ENCODE measurements around the gene PACRG. TPM values are rescaled to one million over a fixed set of nuclear protein-coding genes. Genes with fewer than 3 reads are reported as not detected.

Gene PACRG
- total RNA-seq, 1 experiment from 2014 or later = not detected

DNA sequence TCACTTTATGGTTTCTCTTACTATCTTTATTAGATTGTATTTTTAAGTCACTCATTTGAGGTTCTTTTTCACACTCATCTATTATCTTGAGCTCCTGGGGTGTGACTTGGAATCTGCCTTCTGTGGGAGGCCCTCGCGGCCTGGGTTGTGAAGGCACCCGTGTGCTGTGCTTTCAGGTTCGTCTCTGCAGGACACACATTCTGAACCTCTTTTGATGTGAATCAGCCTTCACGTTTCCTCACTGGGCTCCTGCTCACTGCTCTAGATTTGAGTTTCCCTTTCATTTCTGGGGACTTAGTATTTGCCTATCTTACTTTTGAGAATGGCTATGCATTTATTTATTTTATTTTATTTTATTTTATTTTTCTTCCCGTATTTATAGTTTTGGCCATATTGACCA is 97.8 kb downstream of the PACRG start:
- H3K9me3 ChIP-seq = no peaks in the 10 kb centered on the region
- no peaks in the 10 kb centered on the region for H3K4me1 Mint-ChIP-seq (ENCODE audit: low read depth, unreplicated experiment)
- H3K4me3 ChIP-seq (ENCODE audit: low read depth, low read length) = no peak overlapping the region
- no peak overlapping the region for H3K4me3 Mint-ChIP-seq (ENCODE audit: unreplicated experiment)
- ChIA-PET POLR2A (no interaction called here), CTCF (no interaction called here)
- no peaks in the 10 kb centered on the region for H3K36me3 ChIP-seq (ENCODE audit: control insufficient read depth, insufficient read depth, low read length)
- no peaks in the 10 kb centered on the region for H3K9me3 Mint-ChIP-seq (ENCODE audit: unreplicated experiment)
- DNase-seq = no peak
- intact Hi-C loops (cut with micrococcal nuclease; ENCODE audit: unreplicated experiment) = no loop called here
- H3K36me3 Mint-ChIP-seq (ENCODE audit: insufficient read depth, unreplicated experiment) = no peaks in the 10 kb centered on the region
- no TSS peak for BruUV-seq (replicated peaks)
- no peaks in the 10 kb centered on the region for H3K4me1 ChIP-seq
- H3K27me3 Mint-ChIP-seq (ENCODE audit: insufficient read depth, unreplicated experiment) = no peaks in the 10 kb centered on the region
- TF ChIP-seq, protein P1, sequence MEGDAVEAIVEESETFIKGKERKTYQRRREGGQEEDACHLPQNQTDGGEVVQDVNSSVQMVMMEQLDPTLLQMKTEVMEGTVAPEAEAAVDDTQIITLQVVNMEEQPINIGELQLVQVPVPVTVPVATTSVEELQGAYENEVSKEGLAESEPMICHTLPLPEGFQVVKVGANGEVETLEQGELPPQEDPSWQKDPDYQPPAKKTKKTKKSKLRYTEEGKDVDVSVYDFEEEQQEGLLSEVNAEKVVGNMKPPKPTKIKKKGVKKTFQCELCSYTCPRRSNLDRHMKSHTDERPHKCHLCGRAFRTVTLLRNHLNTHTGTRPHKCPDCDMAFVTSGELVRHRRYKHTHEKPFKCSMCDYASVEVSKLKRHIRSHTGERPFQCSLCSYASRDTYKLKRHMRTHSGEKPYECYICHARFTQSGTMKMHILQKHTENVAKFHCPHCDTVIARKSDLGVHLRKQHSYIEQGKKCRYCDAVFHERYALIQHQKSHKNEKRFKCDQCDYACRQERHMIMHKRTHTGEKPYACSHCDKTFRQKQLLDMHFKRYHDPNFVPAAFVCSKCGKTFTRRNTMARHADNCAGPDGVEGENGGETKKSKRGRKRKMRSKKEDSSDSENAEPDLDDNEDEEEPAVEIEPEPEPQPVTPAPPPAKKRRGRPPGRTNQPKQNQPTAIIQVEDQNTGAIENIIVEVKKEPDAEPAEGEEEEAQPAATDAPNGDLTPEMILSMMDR (IDR thresholded peaks at IDR 0.05; ENCODE audit: insufficient read depth in 1 of 2, low read depth in 1 of 2, low read length in 1 of 2, severe bottlenecking in 1 of 2, unreplicated experiment in 1 of 2) = no peak
- no peak overlapping the region for H3K27ac Mint-ChIP-seq (ENCODE audit: unreplicated experiment)
- H3K27me3 ChIP-seq (replicated peaks; ENCODE audit: control insufficient read depth, insufficient read depth, low read length) = no peaks in the 10 kb centered on the region

DNA sequence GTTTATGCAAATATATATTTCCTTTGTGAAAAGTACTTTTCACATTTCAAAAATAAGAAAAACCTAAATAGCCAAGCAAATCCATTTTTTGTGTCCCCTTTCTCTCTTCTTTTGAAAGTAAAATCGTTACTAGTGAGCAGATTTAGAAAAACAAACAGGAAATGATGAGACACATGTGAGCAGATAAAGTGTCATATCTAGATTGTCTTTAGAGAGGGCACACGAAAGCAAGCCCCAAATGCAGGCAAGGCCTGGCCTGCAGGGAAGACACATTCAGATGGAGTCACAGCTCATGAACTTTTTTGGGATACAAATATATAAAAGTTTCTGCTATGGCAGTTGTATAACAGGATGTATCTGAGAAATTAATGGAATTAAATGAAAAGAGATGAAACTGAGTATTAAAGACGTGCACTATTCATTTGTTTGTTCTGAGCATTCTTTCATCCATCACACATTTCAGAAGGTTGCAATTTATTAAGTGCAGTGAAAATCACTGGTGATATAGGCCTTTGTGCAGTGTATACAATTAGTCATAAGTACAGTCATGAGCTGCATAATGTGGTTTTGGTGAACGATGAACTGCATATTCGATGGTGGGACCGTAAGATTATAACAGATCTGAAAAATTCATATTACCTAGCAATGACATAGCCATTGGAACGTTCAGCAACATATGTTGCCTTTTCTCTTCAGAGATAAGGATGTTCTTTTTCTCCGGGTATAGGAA is 101.4 kb downstream of the PACRG start:
- ChIA-PET CTCF (no interaction called here), POLR2A (no interaction called here)
- Mint-ChIP-seq H3K27ac (ENCODE audit: unreplicated experiment) (no peak overlapping the region), H3K4me3 (ENCODE audit: unreplicated experiment) (no peak overlapping the region), H3K36me3 (ENCODE audit: insufficient read depth, unreplicated experiment) (no peaks in the 10 kb centered on the region), H3K27me3 (ENCODE audit: insufficient read depth, unreplicated experiment) (no peaks in the 10 kb centered on the region), H3K4me1 (ENCODE audit: low read depth, unreplicated experiment) (no peaks in the 10 kb centered on the region), H3K9me3 (ENCODE audit: unreplicated experiment) (no peaks in the 10 kb centered on the region)
- TF ChIP-seq, protein P1 (IDR thresholded peaks at IDR 0.05; ENCODE audit: insufficient read depth in 1 of 2, low read depth in 1 of 2, low read length in 1 of 2, severe bottlenecking in 1 of 2, unreplicated experiment in 1 of 2) = no peak
- Histone ChIP-seq H3K36me3 (ENCODE audit: control insufficient read depth, insufficient read depth, low read length) (no peaks in the 10 kb centered on the region), H3K4me1 (no peaks in the 10 kb centered on the region), H3K4me3 (ENCODE audit: low read depth, low read length) (no peak overlapping the region), H3K9me3 (no peaks in the 10 kb centered on the region; the same call in 1 of the 2 replicates), H3K27me3 (replicated peaks; ENCODE audit: control insufficient read depth, insufficient read depth, low read length) (no peaks in the 10 kb centered on the region)
- DNase-seq = no peak
- intact Hi-C loops (cut with micrococcal nuclease; ENCODE audit: unreplicated experiment) = no loop called here
- no TSS peak for BruUV-seq (replicated peaks)

DNA sequence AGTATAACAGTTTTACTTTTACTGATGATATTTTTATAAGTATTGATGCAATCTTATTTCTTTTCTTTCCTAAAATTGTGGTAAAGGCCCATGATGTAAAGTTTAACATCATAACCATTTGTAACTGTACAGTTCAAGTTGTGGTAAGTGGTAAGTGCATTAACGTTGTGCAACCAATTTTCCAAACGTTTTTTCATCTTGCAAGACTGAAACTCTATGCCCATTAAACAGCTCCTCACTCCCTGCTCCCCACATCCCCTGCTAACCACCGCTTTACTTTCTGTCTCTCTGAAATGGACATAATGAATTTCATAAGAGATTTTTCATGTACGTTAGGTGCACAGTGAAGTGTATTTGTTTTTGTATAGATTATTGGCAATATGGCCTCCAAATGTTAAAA is 106.0 kb downstream of the PACRG start:
- no peaks in the 10 kb centered on the region for H3K27me3 ChIP-seq (replicated peaks; ENCODE audit: control insufficient read depth, insufficient read depth, low read length)
- Mint-ChIP-seq H3K4me1 (ENCODE audit: low read depth, unreplicated experiment) (no peaks in the 10 kb centered on the region), H3K9me3 (ENCODE audit: unreplicated experiment) (no peaks in the 10 kb centered on the region), H3K4me3 (ENCODE audit: unreplicated experiment) (no peak overlapping the region), H3K27me3 (ENCODE audit: insufficient read depth, unreplicated experiment) (no peaks in the 10 kb centered on the region), H3K36me3 (ENCODE audit: insufficient read depth, unreplicated experiment) (no peaks in the 10 kb centered on the region), H3K27ac (ENCODE audit: unreplicated experiment) (no peak overlapping the region)
- CTCF ChIA-PET = no interaction called here
- no peak overlapping the region for H3K4me3 ChIP-seq (ENCODE audit: low read depth, low read length)
- no peak for DNase-seq
- no peaks in the 10 kb centered on the region; the same call in 1 of the 2 replicates for H3K9me3 ChIP-seq
- POLR2A ChIA-PET = no interaction called here
- intact Hi-C loops (cut with micrococcal nuclease; ENCODE audit: unreplicated experiment) = no loop called here
- H3K36me3 ChIP-seq (ENCODE audit: control insufficient read depth, insufficient read depth, low read length) = no peaks in the 10 kb centered on the region
- no TSS peak for BruUV-seq (replicated peaks)
- TF ChIP-seq, protein P1 (IDR thresholded peaks at IDR 0.05; ENCODE audit: insufficient read depth in 1 of 2, low read depth in 1 of 2, low read length in 1 of 2, severe bottlenecking in 1 of 2, unreplicated experiment in 1 of 2) = no peak
- no peaks in the 10 kb centered on the region for H3K4me1 ChIP-seq

Data from Caco-2 (cell line).